Neural cell (in vitro differentiated cells): ENCODE data around the gene MICU1. TPM values are rescaled to one million over a fixed set of nuclear protein-coding genes. Genes with fewer than 3 reads are reported as not detected.

Experiments used
- H2AFZ ChIP-seq: fragments of 200-600, 300-800 bp; sonication (generic), shearing (Covaris generic); 2 replicates; pipeline ENCODE4 v1.6.0; 2014; ENCODE audit warnings: low read depth, mild to moderate bottlenecking, antibody characterized with exemption, low read length, moderate library complexity
- H3F3A ChIP-seq: fragments of 200-600 bp; shearing (Covaris generic); 2 replicates; pipeline ENCODE4 v1.6.1; 2016; ENCODE audit warnings: mild to moderate bottlenecking, moderate library complexity, mixed read lengths, antibody characterized with exemption, low read length; ENCODE audit not compliant: insufficient read depth, poor library complexity, severe bottlenecking
- H3K27ac ChIP-seq: fragments of 200-600, 300-800 bp; sonication (generic), shearing (Covaris generic); 2 replicates; pipeline ENCODE4 v1.5.1; 2014; ENCODE audit warnings: mild to moderate bottlenecking, low read length, moderate library complexity
- H3K27me3 ChIP-seq: fragments of 300-800, 200-600 bp; sonication (generic), shearing (Covaris generic); 2 replicates; pipeline ENCODE4 v1.6.0; 2014; ENCODE audit warnings: mild to moderate bottlenecking, low read depth, low read length, moderate library complexity; ENCODE audit not compliant: insufficient read depth
- H3K36me3 ChIP-seq: fragments of 300-800, 200-600 bp; sonication (generic), shearing (Covaris generic); 2 replicates; pipeline ENCODE4 v1.5.1; 2014; ENCODE audit warnings: mild to moderate bottlenecking, antibody characterized with exemption, low read length, moderate library complexity; ENCODE audit not compliant: insufficient read depth
- H3K4me2 ChIP-seq: fragments of 300-800, 200-600 bp; sonication (generic), shearing (Covaris generic); 2 replicates; pipeline ENCODE4 v1.6.0; 2014; ENCODE audit warnings: mild to moderate bottlenecking, low read length
- H3K4me3 ChIP-seq: fragments of 300-800, 200-600 bp; sonication (generic), shearing (Covaris generic); 2 replicates; pipeline ENCODE4 v1.5.1; 2014; ENCODE audit warnings: mild to moderate bottlenecking, low read length, moderate library complexity
- H3K79me2 ChIP-seq: fragments of 200-600 bp; shearing (Covaris generic); replicated peaks from 2 replicates; pipeline ENCODE4 v1.6.0; 2014; ENCODE audit warnings: mild to moderate bottlenecking, low read length, moderate library complexity; ENCODE audit not compliant: insufficient read depth
- H3K9ac ChIP-seq: fragments of 300-800, 200-600 bp; sonication (generic), shearing (Covaris generic); 2 replicates; pipeline ENCODE4 v1.6.1; 2016; ENCODE audit warnings: mild to moderate bottlenecking, low read length, mixed read lengths
- H3K9me2 ChIP-seq: fragments of 200-600 bp; shearing (Covaris generic); 2 replicates; pipeline ENCODE4 v1.6.1; 2016; ENCODE audit warnings: mild to moderate bottlenecking, low read length, mixed read lengths; ENCODE audit not compliant: insufficient read depth
- H3K9me3 ChIP-seq: fragments of 200-600, 300-800 bp; sonication (generic), shearing (Covaris generic); 2 replicates; pipeline ENCODE4 v1.6.1; 2016; ENCODE audit warnings: mild to moderate bottlenecking, mixed run types, low read length, moderate library complexity, mixed read lengths
- H4K20me1 ChIP-seq: fragments of 200-600 bp; shearing (Covaris generic); 2 replicates; pipeline ENCODE4 v1.6.1; 2016; ENCODE audit warnings: mild to moderate bottlenecking, mixed run types; ENCODE audit not compliant: insufficient read depth
- CTCF ChIP-seq: fragments of 450-650 bp; IDR thresholded peaks from 2 replicates; pipeline ENCODE4 v1.5.1; 2014; ENCODE audit warnings: antibody characterized with exemption, mild to moderate bottlenecking, moderate library complexity; ENCODE audit not compliant: poor library complexity, severe bottlenecking
- EP300 ChIP-seq: fragments of 450-650 bp; conservative IDR thresholded peaks from 2 replicates; pipeline ENCODE4 v1.6.1; 2014; ENCODE audit warnings: antibody characterized with exemption, mild to moderate bottlenecking, moderate library complexity; ENCODE audit not compliant: poor library complexity, severe bottlenecking
- EZH2 ChIP-seq: fragments of 200-600, 300-800 bp; shearing (Covaris generic), sonication (generic); IDR thresholded peaks from 2 replicates; pipeline ENCODE4 v1.6.1; 2014; ENCODE audit warnings: antibody characterized with exemption, low read length, borderline replicate concordance, mild to moderate bottlenecking; ENCODE audit not compliant: insufficient read depth, poor library complexity, severe bottlenecking
- MXI1 ChIP-seq: fragments of 450-650 bp; conservative IDR thresholded peaks from 2 replicates; pipeline ENCODE4 v1.6.1; 2014; ENCODE audit warnings: antibody characterized with exemption, mild to moderate bottlenecking; ENCODE audit not compliant: poor library complexity, severe bottlenecking
- POLR2AphosphoS5 ChIP-seq: IDR thresholded peaks from 2 replicates; pipeline ENCODE4 v1.6.1; 2012
- RAD21 ChIP-seq: fragments of 450-650 bp; conservative IDR thresholded peaks from 2 replicates; pipeline ENCODE4 v1.6.1; 2014; ENCODE audit warnings: antibody characterized with exemption, mild to moderate bottlenecking, moderate library complexity
- REST ChIP-seq: IDR thresholded peaks from 2 replicates; pipeline ENCODE4 v1.6.1; 2012; ENCODE audit warnings: borderline replicate concordance
- polyA plus RNA-seq: library from polyadenylated mRNA; depleted of rRNA; stranded (reverse); fragments of >200 nt; gene quantifications from 2 replicates; pipeline ENCODE4 v1.2.3, GENCODE V29; 2014

MICU1 gene
- polyA plus RNA-seq, 1 donor from 2014 or later = 86.0 TPM

- Histone ChIP-seq H3K9me3 (no peaks in the 10 kb centered on the region), H2AFZ (no peak overlapping the region), H3K27me3 (no peaks in the 10 kb centered on the region), H3K36me3 (no peaks in the 10 kb centered on the region), H3K27ac (no peak overlapping the region), H3K4me2 (no peak overlapping the region), H4K20me1 (no peaks in the 10 kb centered on the region), H3K9ac (no peak overlapping the region), H3F3A (no peaks in the 10 kb centered on the region), H3K79me2 (no peaks in the 10 kb centered on the region), H3K4me3 (no peak overlapping the region), H3K9me2 (no peaks in the 10 kb centered on the region)
- no peak for TF ChIP-seq REST
- no peak for TF ChIP-seq EZH2
- no peak for TF ChIP-seq RAD21
- TF ChIP-seq MXI1 = no peak
- no peak for TF ChIP-seq POLR2AphosphoS5
These were observed 145.0 kb downstream of the MICU1 start for GRCh38 chr10:72480861-72481260.

GRCh38 chr10:72477463-72477862 is 148.4 kb downstream of the MICU1 start:
- TF ChIP-seq EP300 (no peak), EZH2 (no peak)
- no peaks in the 10 kb centered on the region for H3K9me2 ChIP-seq
- H3K27me3 ChIP-seq = no peaks in the 10 kb centered on the region
- H2AFZ ChIP-seq = no peak overlapping the region
- H3K4me3 ChIP-seq = no peak overlapping the region
- H3K79me2 ChIP-seq = no peaks in the 10 kb centered on the region
- H3K4me2 ChIP-seq = no peak overlapping the region
- no peaks in the 10 kb centered on the region for H3F3A ChIP-seq
- no peak overlapping the region for H3K27ac ChIP-seq
- no peaks in the 10 kb centered on the region for H3K9me3 ChIP-seq
- no peaks in the 10 kb centered on the region for H3K36me3 ChIP-seq
- H4K20me1 ChIP-seq = no peaks in the 10 kb centered on the region
- H3K9ac ChIP-seq = no peak overlapping the region

- no peaks in the 10 kb centered on the region for H4K20me1 ChIP-seq
- no peaks in the 10 kb centered on the region for H3K79me2 ChIP-seq
- H3K4me3 ChIP-seq = no peak overlapping the region
- no peak overlapping the region for H3K27ac ChIP-seq
- no peaks in the 10 kb centered on the region for H3K27me3 ChIP-seq
- no peak overlapping the region for H3K9ac ChIP-seq
- no peaks in the 10 kb centered on the region for H3F3A ChIP-seq
- TF ChIP-seq CTCF (no peak), MXI1 (no peak), EP300 (no peak)
- H2AFZ ChIP-seq = no peak overlapping the region
- no peak overlapping the region for H3K4me2 ChIP-seq
- no peaks in the 10 kb centered on the region for H3K9me2 ChIP-seq
- no peaks in the 10 kb centered on the region for H3K9me3 ChIP-seq
- no peaks in the 10 kb centered on the region for H3K36me3 ChIP-seq
These were observed 153.6 kb downstream of the MICU1 start for GRCh38 chr10:72472306-72472705.
